ENCODE results near the gene WDR1. TPM values are rescaled to one million over a fixed set of nuclear protein-coding genes. Genes with fewer than 3 reads are reported as not detected.

The WDR1 gene
- total and polyA plus RNA-seq, 11 donors = 76.1 to 299 (median 185) TPM

DNA sequence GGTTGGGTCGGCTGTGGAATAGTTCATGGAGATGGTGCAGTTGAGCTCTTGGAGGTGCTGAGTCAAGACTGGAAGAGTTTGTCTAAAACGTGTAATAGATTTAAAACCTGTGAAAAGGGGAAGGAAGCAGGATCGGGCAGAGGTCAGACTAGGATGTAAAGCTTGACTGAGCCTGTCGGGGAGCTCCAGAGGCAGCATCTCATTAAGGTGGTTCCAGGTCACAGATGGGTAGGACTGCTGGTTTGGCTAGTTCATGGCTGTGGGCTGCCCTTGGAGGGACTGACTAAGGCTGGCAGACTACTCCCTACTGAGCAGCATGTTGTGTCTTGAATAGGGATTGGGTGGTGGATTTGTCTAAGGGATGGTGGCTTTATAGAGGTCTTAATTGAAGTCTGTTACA lies 28.4 kb upstream of the WDR1 start:
- no peak for ATAC-seq
- peaks cover 0 to 6% (median 0%) of the 10 kb centered on the region in 9 donors for H3K27me3 ChIP-seq
- WGBS, 4 donors = 65 to 79% (median 70%) methylated on average over 4 of the region's 4 CpGs
- intact Hi-C loops (cut with DNase I) = no loop called here
- no peak for DNase-seq
- H3K36me3 ChIP-seq = no peaks in the 10 kb centered on the region
- no peaks in the 10 kb centered on the region for H3K4me1 ChIP-seq
- H3K4me3 ChIP-seq = no peak overlapping the region
- TF ChIP-seq POLR2A (IDR thresholded peaks at IDR 0.05) = no peak
- TF ChIP-seq, protein P1, sequence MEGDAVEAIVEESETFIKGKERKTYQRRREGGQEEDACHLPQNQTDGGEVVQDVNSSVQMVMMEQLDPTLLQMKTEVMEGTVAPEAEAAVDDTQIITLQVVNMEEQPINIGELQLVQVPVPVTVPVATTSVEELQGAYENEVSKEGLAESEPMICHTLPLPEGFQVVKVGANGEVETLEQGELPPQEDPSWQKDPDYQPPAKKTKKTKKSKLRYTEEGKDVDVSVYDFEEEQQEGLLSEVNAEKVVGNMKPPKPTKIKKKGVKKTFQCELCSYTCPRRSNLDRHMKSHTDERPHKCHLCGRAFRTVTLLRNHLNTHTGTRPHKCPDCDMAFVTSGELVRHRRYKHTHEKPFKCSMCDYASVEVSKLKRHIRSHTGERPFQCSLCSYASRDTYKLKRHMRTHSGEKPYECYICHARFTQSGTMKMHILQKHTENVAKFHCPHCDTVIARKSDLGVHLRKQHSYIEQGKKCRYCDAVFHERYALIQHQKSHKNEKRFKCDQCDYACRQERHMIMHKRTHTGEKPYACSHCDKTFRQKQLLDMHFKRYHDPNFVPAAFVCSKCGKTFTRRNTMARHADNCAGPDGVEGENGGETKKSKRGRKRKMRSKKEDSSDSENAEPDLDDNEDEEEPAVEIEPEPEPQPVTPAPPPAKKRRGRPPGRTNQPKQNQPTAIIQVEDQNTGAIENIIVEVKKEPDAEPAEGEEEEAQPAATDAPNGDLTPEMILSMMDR (IDR thresholded peaks at IDR 0.05) = no peak
- no peak overlapping the region for H3K27ac ChIP-seq
- no peaks in the 10 kb centered on the region for H3K9me3 ChIP-seq

DNA sequence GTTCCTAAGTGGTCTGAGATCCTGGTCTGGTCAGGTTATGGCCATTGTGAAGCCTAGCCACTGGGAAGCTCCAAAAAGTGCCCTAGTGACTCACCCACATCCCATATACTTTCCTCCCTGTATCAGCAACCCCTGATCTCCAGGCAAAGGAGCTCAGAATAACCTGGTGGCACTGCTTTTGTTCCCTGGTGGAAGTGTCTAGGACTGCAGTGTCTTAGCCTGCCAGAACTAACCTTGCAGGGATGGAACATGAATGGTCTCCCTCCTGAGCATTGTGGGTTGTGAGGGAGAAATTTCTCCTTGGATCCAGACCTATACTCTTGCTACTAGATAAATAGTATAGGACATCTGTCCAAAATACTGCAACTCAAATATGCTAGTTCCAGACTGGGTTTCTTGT lies 27.9 kb upstream of the WDR1 start:
- no peak for TF ChIP-seq POLR2A (IDR thresholded peaks at IDR 0.05)
- TF ChIP-seq, protein P1 (IDR thresholded peaks at IDR 0.05) = no peak
- H3K4me1 ChIP-seq = no peaks in the 10 kb centered on the region
- no peak overlapping the region for H3K4me3 ChIP-seq
- DNase-seq = no peak
- no peaks in the 10 kb centered on the region for H3K9me3 ChIP-seq
- H3K27ac ChIP-seq = no peak overlapping the region
- H3K27me3 ChIP-seq = peaks cover 0 to 6% (median 0%) of the 10 kb centered on the region in 9 donors
- H3K36me3 ChIP-seq = no peaks in the 10 kb centered on the region
- ATAC-seq = no peak
- intact Hi-C loops (cut with DNase I) = no loop called here

DNA sequence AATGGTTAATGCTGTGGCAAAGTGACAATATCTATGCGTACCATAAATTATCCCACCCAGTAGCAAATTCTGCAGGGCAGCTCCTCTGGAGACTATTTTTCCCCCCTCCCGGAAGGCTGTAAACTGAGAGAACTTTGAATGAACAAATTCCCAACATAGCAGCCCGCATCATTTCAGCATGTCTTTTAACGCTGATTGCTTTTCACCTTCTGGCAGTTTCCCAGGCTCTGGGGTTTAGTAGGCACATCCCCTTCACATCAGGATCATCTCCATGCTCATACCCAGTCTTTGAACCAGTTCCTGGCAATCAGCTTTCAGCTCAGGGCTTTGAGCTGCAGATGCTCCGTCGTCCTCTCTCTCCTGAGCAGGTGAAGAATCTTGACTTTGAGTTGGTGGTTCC lies 26.6 kb upstream of the WDR1 start:
- intact Hi-C loops (cut with DNase I) = no loop called here
- H3K36me3 ChIP-seq = no peaks in the 10 kb centered on the region
- no peaks in the 10 kb centered on the region for H3K4me1 ChIP-seq
- H3K4me3 ChIP-seq = no peak overlapping the region
- 85 to 91% (median 90%) methylated on average over 6 of the region's 6 CpGs for WGBS, 4 donors
- no peak for TF ChIP-seq POLR2A (IDR thresholded peaks at IDR 0.05)
- TF ChIP-seq, protein P1 (IDR thresholded peaks at IDR 0.05) = no peak
- H3K27me3 ChIP-seq = peaks cover 0 to 7% (median 0%) of the 10 kb centered on the region in 9 donors
- no peak for DNase-seq
- ATAC-seq = no peak
- no peak overlapping the region for H3K27ac ChIP-seq
- no peaks in the 10 kb centered on the region for H3K9me3 ChIP-seq

DNA sequence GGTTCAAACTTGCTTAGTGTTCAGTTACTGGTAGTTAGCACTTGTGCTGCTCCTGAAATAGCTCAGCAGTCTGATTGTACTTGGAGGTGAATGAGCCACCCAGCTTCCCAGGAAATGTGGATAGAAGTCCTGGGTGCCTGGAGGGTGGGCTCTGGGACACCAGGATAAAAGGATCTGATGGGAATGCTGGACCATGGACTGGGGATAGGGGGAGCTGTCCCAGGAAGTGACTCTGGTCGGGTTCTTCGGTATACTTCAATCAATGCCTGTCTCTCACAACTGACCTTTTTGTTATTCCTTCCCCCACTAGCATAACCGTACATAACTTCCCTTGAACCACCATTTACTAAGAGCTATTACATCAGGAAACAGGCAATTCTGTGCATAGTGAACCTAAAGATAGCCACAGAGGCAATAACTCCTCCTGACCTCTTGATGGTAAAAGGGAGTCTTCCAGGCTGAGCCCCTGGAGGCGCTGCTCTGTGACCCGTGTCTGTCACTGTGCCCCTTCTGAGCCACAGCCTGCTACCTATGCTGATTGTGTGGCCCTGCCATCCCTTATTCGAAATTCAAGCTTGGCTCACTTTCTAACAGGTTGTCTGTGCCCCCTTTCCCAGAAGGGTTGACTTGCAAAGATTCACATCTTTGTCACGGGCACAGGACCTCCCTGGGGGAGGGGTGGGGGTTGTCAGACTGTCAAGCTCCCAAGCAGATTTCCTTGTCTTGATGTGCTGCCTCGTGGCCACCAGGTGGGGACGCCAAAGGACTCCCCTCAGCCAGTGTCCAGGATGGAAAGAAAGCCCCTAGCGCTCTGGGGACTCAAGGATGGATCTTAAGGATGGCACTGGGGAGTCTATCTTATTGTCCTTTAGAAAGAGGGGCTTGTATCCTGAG lies 24.5 kb upstream of the WDR1 start:
- H3K9me3 ChIP-seq = no peaks in the 10 kb centered on the region
- ATAC-seq (no peak), DNase-seq (no peak)
- H3K4me3 ChIP-seq = no peak overlapping the region
- intact Hi-C loops (cut with DNase I) = no loop called here
- TF ChIP-seq, protein P1 (IDR thresholded peaks at IDR 0.05) = no peak
- TF ChIP-seq POLR2A (IDR thresholded peaks at IDR 0.05) = no peak
- H3K4me1 ChIP-seq = no peaks in the 10 kb centered on the region
- H3K27ac ChIP-seq = no peak overlapping the region
- H3K27me3 ChIP-seq = peaks cover 0 to 7% (median 0%) of the 10 kb centered on the region in 9 donors
- no peaks in the 10 kb centered on the region for H3K36me3 ChIP-seq
- WGBS, 4 donors = 51 to 73% (median 60%) methylated on average over 9 to 10 of the region's 10 CpGs
